NCI-H524 treated with DMSO at 0.1 percent for 48 hours (cell line): ENCODE data around the gene ULK4.
"Not testable (repeated sequence)": the region's sequence is repeated elsewhere in the genome, so short reads cannot be mapped to it uniquely, and the experiment has no call there.

Experiments
- DNase-seq: peaks from one replicate; lab custom pipeline; 2025; lab: John Stamatoyannopoulos, UW

ULK4 gene

DNA sequence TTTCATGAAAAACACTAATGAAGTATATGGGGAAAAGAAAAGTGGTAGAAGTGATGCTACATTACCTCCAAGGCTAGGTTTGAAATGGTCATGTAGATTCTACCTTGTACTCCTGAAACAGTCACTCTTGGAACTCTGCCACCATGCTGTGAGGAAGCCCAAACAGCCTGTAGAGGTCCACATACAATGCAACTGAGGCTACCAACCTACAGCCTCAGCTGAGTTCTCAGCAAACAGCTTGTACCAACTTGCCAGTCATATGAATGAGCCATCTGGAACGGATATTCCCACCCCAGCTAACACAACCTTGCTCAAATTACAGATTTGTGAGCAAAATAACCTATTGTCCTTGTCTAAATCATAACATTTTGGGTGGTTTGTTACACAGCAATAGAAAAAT is 193.5 kb downstream of the ULK4 start:
- no peak for DNase-seq

DNA sequence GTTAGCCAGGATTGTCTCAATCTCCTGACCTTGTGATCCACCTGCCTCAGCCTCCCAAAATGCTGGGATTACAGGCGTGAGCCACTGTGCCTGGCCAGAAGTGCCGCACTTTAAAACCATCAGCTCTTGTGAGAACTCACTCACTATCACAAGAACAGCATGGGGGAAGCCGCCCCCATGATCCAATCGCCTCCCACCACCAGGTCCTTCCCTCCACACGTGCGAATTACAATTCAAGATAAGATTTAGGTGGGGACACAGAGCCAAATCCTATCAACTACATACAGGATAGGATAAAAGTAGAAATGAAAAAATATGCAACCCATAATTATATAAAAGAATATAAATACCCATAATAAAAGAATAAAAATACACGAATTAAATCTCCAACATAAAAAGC is 199.0 kb downstream of the ULK4 start:
- DNase-seq: not testable (repeated sequence)

DNA sequence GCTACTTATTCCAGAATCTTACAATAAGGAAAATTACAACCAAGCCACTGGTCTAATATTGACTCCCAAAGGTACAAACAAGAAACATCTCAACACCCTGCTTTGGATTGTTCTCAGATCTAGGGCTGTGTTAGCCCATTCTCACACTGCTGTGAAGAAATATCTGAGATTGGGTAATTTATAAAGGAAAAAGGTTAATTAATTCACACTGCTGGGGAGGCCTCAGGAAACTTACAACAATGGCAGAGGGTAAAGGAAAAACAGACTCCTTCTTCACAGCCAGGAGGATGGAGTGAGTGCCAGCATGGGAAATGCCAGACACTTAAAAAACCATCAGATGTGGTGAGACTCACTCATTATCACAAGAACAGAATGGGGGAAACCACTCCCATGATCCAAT is 208.3 kb downstream of the ULK4 start:
- DNase-seq: no peak

DNA sequence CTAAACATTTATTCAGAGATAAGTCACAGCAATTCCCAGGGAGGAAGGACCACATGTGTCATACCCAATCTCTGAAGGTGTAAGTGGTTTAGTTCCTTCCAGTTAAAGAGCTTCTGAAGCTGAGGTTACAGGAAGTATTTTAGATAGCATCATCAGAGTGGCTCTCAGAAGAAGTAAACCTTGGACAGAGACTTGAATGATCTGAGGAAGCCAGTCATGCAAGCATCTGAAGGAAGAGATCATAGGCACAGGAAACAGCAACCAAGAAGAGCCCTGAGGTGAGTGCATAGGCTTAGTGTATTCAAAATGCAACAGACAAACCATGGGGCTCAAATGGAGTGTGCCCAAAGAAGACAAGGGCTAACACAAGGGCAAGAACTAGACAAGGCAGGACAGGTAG is 210.3 kb downstream of the ULK4 start:
- no peak for DNase-seq

DNA sequence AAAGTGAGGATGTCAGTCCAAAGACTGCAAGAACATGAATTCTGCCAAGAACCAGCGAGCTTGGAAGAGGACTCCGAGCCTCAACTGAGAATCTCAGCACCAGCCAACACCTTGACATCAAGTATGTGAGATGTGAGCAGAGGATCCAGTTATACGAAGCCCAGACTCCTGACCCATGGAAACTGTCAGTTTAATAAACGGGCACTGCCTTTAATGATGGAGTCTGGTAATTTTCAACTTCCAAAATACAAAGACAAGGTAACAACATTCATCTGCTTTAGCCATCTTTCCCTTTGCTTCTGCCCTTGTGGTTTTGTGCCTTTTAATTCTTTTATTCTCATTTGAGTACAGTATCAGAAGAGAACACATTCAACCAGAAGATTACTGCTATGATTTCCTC is 211.9 kb downstream of the ULK4 start:
- no peak for DNase-seq

DNA sequence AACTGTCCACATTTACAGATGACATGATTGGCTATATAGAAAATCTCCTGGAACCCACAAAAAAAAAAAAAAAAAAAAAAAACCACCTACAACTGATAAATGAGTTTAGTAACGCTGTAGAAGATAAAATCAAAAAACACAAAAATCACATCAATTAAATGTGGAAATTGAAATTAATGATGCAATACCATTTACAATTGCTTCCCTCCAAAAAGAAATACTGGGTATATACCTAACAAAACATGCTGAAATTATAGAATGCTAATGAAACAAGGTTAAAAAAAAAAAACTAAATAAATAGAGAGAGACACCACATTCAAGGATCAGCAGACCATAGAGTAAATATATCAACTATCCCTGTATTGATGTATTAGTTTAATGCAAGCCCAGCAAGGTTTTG is 215.7 kb downstream of the ULK4 start:
- no peak for DNase-seq

DNA sequence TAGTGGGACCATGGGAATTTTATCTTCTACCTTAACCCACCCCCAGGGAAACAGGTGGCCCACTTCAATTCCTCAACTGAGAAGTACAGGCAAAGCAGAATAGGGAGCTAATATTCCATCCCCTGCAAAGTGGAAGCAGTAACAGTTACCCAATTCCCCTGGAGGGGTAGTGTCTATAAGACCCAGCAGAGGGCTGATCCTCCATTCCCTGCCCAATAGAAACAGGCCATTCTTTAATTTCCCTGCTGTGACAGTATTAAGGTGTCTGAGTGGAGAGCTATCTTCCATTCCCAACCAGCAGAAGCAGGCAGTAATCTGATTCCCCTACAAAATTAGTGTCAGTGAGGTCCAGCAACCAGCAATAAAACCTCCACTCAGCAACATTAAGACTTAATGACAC is 219.8 kb downstream of the ULK4 start:
- no peak for DNase-seq

DNA sequence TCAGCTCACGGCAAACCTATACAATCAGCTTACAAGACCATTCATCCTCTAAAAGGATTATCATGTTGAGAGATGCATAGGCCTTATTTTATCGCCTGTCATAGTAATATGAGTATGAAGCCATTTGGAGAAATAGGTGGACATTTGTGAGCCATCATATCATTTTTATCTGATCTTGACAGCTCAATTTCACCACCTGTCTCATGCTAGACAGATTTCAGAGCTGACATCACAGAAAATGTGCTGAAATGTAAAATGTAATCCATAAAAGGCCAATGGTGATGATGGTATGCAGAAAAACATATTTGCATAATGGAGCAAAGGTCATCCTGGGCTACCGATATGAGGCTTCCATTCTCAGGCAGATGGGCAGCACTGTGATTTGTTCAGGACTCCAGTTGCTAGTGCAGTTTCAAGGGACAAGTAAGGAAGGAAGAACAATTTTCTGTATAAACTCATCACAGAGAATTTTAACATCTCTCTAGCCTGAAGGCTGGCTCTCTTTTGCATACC is 221.5 kb downstream of the ULK4 start:
- peak; percentile 77 for DNase-seq

DNA sequence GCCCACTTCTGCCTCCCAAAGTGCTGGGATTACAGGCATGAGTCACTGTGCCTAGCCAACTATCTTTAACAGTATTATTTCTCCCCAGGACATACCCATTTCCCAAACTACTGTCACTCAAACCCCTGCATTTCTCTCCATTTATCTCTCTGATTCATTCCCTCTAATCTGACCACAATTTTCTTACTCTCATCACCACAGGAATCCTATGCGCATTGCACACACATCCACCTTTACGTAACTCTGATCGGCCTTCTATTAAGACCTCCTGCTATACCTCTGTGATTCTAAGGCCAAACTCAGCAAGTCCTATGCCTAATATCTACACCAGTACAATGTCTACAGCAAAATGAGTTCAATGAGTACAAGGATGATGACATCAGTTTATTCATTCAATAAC is 235.0 kb downstream of the ULK4 start:
- DNase-seq: no peak

DNA sequence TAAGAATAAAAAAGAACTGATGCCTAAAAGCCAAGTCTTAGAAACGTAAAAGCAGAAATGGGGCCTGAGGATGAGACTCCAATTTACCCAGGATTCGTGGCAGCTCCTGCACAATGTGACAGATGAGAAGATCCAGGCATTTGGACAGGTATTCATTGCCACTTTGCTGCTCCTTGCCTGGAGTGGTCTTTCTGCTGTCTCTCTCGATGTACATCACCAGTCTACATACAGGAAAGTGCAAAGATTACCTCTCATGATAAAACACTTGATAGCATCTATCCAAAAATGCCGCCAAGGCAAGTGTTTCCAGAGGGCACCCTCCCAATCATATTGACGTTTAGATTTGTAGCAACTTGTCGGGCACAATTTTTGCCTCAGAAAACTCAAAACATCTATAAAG is 244.3 kb downstream of the ULK4 start:
- no peak for DNase-seq

DNA sequence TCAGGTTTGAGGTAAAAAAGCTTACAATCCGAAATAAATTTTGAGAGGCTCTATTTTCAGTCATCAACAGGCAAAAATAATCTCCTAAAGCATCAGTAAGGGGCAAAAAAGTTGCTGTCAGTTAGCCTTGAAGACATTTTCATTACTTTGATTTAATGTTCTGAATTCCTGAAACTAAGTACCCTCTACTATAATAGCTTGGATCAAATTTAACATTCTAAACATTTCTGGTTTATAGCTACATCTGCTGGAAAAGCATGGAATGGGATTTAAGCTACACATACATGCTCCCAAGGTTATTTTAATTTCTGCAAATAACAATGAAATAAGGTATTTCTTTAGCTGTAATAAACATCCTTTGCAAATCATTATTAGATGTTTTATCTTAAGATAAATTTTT is 245.4 kb downstream of the ULK4 start:
- DNase-seq: no peak

DNA sequence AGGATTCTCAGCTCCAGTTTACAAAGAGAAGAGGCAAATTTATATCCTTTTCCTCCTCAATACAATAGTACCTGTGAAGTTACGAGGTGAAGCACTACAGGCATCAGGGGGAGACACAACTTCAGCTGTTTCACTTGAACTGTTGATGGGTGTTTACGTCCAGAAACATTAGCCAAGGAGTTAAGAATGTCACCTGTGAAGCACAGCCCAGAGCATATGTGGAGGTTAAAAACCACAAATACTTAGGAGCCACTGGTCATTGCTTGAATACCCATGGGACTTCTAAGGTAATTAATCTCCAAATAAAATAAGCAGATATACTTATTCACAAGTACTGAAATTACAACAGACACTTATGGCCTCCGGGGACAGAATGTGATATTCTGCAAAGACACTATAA is 246.5 kb downstream of the ULK4 start:
- no peak for DNase-seq

DNA sequence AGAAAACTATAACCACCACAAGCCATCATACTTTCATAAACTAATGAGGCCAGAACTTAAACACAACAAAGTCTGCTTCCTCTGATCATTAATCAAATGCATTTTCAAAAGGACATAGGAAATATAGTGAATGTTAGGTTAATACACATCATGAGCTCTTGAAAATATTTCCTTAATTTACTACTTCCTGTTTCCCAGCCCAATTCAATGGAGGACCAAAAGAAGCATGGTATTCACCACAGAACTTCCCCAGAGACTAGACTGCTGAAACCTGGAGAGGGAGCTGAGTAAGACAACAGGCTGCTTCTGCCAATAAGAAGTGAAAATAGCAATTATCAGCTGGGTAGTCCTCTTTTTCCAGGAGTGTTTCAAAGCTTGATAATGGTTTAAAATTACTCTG is 250.3 kb downstream of the ULK4 start:
- no peak for DNase-seq

DNA sequence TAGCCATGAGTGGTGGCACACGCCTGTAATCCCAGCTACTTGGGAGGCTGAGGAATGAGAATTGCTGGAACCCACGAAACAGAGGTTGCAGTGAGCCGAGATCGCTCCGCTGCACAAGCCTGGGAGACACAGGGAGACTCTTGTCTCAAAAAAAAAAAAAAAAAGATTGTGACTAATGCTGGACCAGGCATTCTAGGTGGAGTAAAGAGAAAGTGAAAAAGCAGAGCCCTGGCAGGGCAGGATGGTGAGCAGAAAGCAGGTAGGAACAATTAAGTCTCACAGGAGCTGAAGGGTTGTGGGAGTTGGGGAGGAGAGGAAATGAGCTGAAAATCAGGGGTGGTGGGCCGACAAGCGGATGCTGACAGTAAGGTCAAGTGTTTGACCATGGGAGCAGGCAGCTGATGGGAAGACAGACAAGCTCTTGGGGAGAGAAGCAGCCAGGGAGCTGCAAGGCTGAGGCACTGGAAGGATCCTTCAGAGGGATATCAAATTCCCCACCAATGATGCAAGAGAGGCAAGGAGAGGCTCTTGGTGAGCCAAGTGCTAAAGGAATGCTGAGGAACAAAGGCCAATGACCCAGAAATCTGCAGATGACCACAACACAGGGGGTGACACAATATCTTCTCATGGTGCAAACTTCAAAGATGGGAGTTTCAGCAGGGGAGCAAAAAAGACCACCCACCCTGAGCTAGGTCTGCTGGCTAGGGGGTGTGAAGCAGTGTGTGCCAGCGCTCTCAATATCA is 251.1 kb downstream of the ULK4 start:
- no peak for DNase-seq

DNA sequence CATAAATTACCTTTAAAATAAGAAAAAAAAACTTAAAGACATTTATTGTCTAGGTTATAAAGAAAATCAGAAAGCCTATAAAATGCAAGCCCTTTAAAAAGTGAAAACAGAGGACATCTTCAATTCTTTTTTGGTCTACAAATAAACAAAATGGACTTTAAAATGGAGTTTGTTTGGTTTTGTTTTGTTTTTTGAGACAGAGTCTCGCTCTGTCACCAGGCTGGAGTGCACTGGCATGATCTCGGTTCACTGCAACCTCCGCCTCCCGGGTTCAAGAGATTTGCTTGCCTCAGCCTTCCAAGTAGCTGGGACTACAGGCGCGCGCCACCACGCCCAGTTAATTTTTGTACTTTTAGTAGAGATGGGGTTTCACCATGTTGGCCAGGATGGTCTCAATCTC is 252.7 kb downstream of the ULK4 start:
- DNase-seq: not testable (repeated sequence)

DNA sequence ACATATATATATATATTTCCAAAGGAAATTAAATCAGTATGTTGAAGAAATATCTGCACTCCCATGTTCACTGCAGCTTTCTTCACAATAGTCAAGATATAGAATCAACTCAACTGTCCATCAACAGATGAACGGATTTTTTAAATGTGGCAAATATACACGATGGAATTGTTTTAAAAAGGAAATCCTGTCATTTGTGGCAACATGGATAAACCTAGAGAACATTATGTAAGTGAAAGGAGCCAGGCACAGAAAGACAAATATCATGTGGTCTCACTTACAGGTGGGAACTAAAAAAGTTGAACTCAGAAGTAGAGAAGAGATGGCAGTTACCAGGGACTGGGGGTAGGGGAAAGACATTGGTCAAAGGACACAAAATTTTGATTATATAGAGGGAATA is 253.7 kb downstream of the ULK4 start:
- DNase-seq: no peak

DNA sequence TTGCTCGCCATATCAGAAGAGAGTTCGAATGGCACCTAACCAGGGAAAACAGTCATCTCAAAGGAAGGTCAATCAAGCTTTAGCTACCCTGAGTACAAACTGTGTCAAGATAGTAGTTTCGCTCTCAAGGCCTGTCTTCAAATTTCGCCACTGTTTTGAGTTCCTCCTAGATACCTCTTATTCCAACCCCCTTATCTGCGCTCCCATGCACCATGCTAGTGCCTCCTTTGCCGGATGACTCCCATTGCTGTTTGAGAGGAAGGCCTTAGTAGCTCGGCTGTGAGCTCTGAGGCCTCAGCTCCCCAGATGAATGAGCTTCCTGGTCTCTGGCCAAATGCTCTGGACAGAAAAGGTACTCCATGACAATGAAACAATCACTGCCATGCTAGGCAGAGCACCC is 256.0 kb downstream of the ULK4 start:
- DNase-seq: no peak

DNA sequence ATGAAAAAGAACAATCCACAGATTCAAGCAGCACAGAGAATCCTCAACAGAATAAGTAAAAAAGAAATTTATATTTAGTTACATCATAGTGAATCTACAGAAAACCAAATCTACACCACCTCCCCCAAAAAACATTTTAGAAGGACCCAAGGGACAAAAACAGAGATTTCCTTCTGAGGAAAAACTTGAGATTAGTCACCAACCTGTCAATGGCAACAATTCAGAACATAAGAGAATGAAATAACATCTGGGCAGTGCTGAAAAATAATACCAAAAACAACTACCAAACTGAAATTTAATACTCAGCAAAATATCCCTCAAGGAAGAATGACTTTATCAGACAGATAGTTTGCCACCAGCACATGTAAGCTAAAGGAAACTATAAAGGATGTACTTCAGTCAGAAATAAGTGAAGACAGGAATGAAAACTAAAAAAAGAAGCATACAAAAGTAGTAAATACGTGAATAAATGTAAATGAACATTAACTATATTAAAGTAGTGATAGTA is 260.7 kb downstream of the ULK4 start:
- DNase-seq: no peak

DNA sequence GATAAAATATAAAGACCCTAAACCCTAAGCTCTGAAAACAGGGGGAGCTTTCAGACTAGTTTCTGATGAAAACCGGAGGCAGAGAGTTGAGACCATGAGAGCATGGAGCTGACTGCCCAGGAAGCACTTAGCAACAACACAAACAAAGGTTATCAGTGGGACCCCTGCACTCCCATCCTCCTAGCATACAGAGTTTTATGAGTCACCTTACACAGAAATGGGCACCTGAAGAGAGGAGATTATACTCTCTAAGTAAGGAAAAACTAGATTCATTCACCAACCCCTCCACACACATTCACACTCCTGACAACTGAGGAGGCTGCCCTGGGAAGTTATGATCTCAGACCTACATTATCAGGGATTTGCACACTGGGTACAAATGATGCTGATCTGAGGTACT is 261.7 kb downstream of the ULK4 start:
- no peak for DNase-seq

DNA sequence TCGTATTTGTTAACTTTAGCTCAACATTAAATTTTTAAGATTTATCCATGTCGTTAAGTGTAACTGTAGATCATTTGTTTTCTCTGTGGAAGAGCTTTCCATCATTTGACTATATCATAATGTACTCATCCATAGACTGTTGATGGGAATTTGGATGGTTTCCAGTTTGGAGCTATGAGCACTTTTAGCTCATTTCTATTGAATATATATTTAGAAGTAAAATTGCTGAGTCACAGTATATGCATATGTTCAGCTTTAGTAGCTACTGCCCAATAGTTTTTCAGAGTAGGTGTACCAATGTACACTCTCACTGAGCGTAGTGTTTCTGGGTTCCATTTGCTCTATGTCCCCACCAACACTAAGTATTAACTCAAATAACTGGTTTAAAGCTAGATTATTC is 263.0 kb downstream of the ULK4 start:
- no peak for DNase-seq

DNA sequence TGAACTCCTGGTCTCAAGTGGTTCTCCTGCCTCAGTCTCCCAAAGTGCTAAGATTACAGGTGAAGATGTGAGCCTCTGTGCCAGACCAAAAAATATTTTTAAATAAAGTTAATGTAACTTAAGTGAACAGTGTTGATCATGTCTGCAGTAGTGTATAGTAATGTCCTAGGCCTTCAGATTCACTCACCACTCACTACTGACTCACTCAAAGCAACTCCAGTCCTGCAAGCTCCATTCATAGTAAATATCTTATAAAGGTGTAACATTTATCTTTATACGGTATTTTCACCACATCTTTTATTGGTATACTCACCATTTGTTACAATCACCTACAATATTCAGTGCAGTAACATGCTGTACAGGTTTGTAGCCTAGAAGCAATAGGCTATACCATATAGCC is 264.2 kb downstream of the ULK4 start:
- no peak for DNase-seq

DNA sequence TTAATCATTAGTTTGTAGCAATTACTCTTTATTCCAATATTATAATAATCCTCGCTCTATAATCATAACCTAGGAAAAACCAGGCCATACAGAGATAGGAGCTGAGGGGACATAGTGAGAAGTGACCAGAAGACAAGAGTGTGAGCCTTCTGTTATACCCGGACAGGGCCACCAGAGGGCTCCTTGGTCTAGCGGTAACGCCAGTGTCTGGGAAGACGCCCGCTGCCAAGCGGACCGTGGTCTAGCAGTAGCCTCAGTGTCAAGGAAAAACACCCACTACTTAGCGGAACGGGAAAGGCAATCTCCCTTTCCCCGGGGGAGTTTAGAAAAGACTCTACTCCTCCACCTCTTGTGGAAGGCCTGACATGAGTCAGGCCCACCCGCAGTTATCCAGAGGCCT is 266.1 kb downstream of the ULK4 start:
- DNase-seq: not testable (repeated sequence)

DNA sequence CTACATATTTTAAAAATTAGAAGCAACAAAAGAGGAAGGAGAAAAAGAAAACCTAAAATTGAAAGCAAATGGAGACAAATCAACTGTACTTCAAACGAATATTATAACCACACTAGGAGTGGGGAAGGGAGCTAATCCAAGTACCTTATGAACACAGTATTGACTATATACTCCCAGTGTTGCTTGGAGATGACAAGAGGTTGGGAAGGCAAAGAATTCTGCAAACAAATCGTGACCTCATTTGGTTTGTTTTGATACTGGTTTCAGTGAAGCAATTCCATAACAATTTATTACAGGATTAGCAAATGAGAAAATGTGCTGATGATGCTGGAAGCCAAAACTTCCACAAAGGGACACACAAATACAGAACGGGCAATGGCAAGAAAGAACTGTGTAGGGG is 268.1 kb downstream of the ULK4 start:
- no peak for DNase-seq
